Fibroblast of lung (primary cell): Measurements from ENCODE around the gene PRKCA.

Experiments
- CTCF ChIP-seq, 2 donors: IDR thresholded peaks in 1 of 2; conservative IDR thresholded peaks in 1 of 2; 1 replicate in 1 of 2; 2 replicates in 1 of 2; pipeline ENCODE4 v1.5.1; 2011 to 2012; ENCODE audit warnings: low read length in 2 of 2, control low read depth in 1 of 2, inconsistent platforms in 1 of 2, low read depth in 1 of 2, mild to moderate bottlenecking in 1 of 2
- EZH2 ChIP-seq: IDR thresholded peaks from 2 replicates; pipeline ENCODE4 v1.5.1; 2012; ENCODE audit warnings: low read length, control low read depth, mild to moderate bottlenecking; ENCODE audit errors: missing control alignments

GRCh38 chr17:66322764-66323163 lies 20.4 kb downstream of the PRKCA start:
- TF ChIP-seq CTCF (conservative IDR thresholded peaks at IDR 0.05 in 1 of 2, IDR thresholded peaks at IDR 0.05 in 1 of 2; ENCODE audit: low read depth in 1 of 2, low read length in 2 of 2) (no peak), EZH2 (no peak)
